GM12878 (cell line): ENCODE results near the gene DMD. TPM values are rescaled to one million over a fixed set of nuclear protein-coding genes. Genes with fewer than 3 reads are reported as not detected.

Source experiments
- ATAC-seq: fragments of 200-7000 bp; cut with Tn5 transposase; 3 replicates; pipeline ENCODE4 v1.9.1; 2020; ENCODE audit warnings: mild to moderate bottlenecking, moderate library complexity
- BruUV-seq: library from RNA; stranded (reverse); fragments of 400-500 nt; replicated peaks from 2 replicates; lab custom pipeline; 2021; lab: Mats Ljungman, UMichigan
- CTCF ChIA-PET: fragments of 300-600 bp; sonication (Branson Sonifier 250); formaldehyde crosslinking; extraction: SDS; loops from one replicate; lab custom pipeline; 2021; ENCODE audit warnings: inconsistent platforms; lab: Yijun Ruan, JAX
- POLR2A ChIA-PET: fragments of 350-600 bp; formaldehyde crosslinking; extraction: SDS; loops from one replicate; lab custom pipeline; 2021; ENCODE audit warnings: inconsistent platforms; lab: Charles Lee
- RAD21 ChIA-PET: fragments of 300-600 bp; sonication (Branson Sonifier 250); formaldehyde crosslinking; loops from one replicate; lab custom pipeline; 2023; ENCODE audit warnings: antibody characterized with exemption; ENCODE audit not compliant: unreplicated experiment; lab: Charles Lee
- SMC1A ChIA-PET: fragments of 300-600 bp; sonication (Branson Sonifier 250); formaldehyde crosslinking; loops from one replicate; lab custom pipeline; 2023; ENCODE audit not compliant: unreplicated experiment, uncharacterized antibody; lab: Charles Lee
- DNase-seq: peaks from one replicate; pipeline ENCODE4 v3.0.0-alpha.2; 2011; ENCODE audit warnings: low read depth, low spot score
- FAIRE-seq: peaks from 3 replicates; lab custom pipeline; 2011; peaks lifted over from hg19 to GRCh38; lab: Jason Lieb, UNC
- H2AFZ ChIP-seq: 2 replicates; pipeline ENCODE4 v1.6.0; 2011; ENCODE audit warnings: low read depth, low read length, control low read depth; ENCODE audit not compliant: control insufficient read depth
- H3K27ac ChIP-seq: 2 replicates; pipeline ENCODE4 v1.5.1; 2011; ENCODE audit warnings: control low read depth; ENCODE audit not compliant: control insufficient read depth, insufficient read depth
- H3K27me3 ChIP-seq, 2 experiments: replicated peaks in 1 of 2; 2 replicates each; pipeline versions ENCODE4 v1.6.0 to v1.6.1; 2011; ENCODE audit warnings: low read length in 1 of 2; ENCODE audit not compliant: control insufficient read depth in 2 of 2, insufficient read depth in 2 of 2
- H3K36me3 ChIP-seq, 2 experiments: 2 replicates each; pipeline ENCODE4 v1.5.1; 2011; ENCODE audit warnings: low read length in 1 of 2; ENCODE audit not compliant: control insufficient read depth in 2 of 2, insufficient read depth in 2 of 2
- H3K4me1 ChIP-seq: 2 replicates; pipeline ENCODE4 v1.6.1; 2011; ENCODE audit warnings: mild to moderate bottlenecking, low read length, moderate library complexity, mixed read lengths; ENCODE audit not compliant: control insufficient read depth, insufficient read depth
- H3K4me2 ChIP-seq: 2 replicates; pipeline ENCODE4 v1.6.0; 2011; ENCODE audit warnings: control low read depth; ENCODE audit not compliant: control insufficient read depth, insufficient read depth
- H3K4me3 ChIP-seq: fragments of 200-600 bp; sonication (generic); 2 replicates; pipeline ENCODE4 v1.5.1; 2016
- H3K79me2 ChIP-seq: 2 replicates; pipeline ENCODE4 v1.6.0; 2011; ENCODE audit warnings: low read length; ENCODE audit not compliant: control insufficient read depth, insufficient read depth
- H3K9ac ChIP-seq: 2 replicates; pipeline ENCODE4 v1.8.0; 2011; ENCODE audit warnings: low read length, control low read depth, mixed read lengths; ENCODE audit not compliant: control insufficient read depth, insufficient read depth
- H3K9me3 ChIP-seq: replicated peaks from 3 replicates; pipeline ENCODE4 v1.5.1; 2011; ENCODE audit warnings: mild to moderate bottlenecking, low read length; ENCODE audit not compliant: control insufficient read depth, insufficient read depth
- H4K20me1 ChIP-seq: 2 replicates; pipeline ENCODE4 v1.6.0; 2011; ENCODE audit not compliant: control insufficient read depth, insufficient read depth
- CBX3 ChIP-seq: fragments of 200-600 bp; sonication (generic); IDR thresholded peaks from 2 replicates; pipeline ENCODE4 v1.6.1; 2016; ENCODE audit warnings: low read depth, borderline replicate concordance
- KLF5 ChIP-seq: fragments of 450-650 bp; IDR thresholded peaks from 2 replicates; pipeline ENCODE4 v1.6.1; 2014; ENCODE audit warnings: mild to moderate bottlenecking; ENCODE audit not compliant: partially characterized antibody
- LARP7 ChIP-seq: fragments of 450-650 bp; IDR thresholded peaks from 2 replicates; pipeline ENCODE4 v1.6.1; 2017; ENCODE audit warnings: mild to moderate bottlenecking
- MEF2B ChIP-seq: fragments of 450-650 bp; IDR thresholded peaks from 2 replicates; pipeline ENCODE4 v1.6.1; 2018; ENCODE audit warnings: mild to moderate bottlenecking, moderate library complexity; ENCODE audit not compliant: partially characterized antibody, poor library complexity, severe bottlenecking
- MTA2 ChIP-seq: fragments of 450-650 bp; IDR thresholded peaks from 2 replicates; pipeline ENCODE4 v1.6.1; 2016; ENCODE audit warnings: low read depth, mild to moderate bottlenecking, moderate library complexity
- POLR2A ChIP-seq: IDR thresholded peaks from 2 replicates; pipeline ENCODE4 v1.6.1; 2011; ENCODE audit warnings: low read depth, mild to moderate bottlenecking, low read length
- RAD51 ChIP-seq: fragments of 450-650 bp; IDR thresholded peaks from 2 replicates; pipeline ENCODE4 v1.6.1; 2016; ENCODE audit warnings: moderate library complexity, mild to moderate bottlenecking, inconsistent platforms
- SIN3A ChIP-seq: IDR thresholded peaks from 2 replicates; pipeline ENCODE4 v1.6.1; 2012; ENCODE audit warnings: low read depth, low read length, improper control_type of control experiment
- SMC3 ChIP-seq: IDR thresholded peaks from 2 replicates; pipeline ENCODE4 v1.6.1; 2011; ENCODE audit warnings: low read length, improper control_type of control experiment, borderline replicate concordance
- SP1 ChIP-seq: IDR thresholded peaks from one replicate; pipeline ENCODE4 v1.6.1; 2011; ENCODE audit warnings: low read depth, low read length
- TCF12 ChIP-seq: IDR thresholded peaks from 2 replicates; pipeline ENCODE4 v1.6.1; 2011; ENCODE audit warnings: low read depth, mild to moderate bottlenecking, low read length
- WGBS: methylation state at CpG from one replicate; pipeline ENCODE4 v1.1.6; 2016; ENCODE audit warnings: low lambda C conversion rate; ENCODE audit not compliant: insufficient replicate concordance, insufficient coverage; ENCODE audit errors: missing lambda C conversion rate; 5-methylcytosine and 5-hydroxymethylcytosine counted together
- in situ Hi-C: fragments of 300-500 bp; cut with MboI; formaldehyde crosslinking; loops from 9 replicates; pipeline ENCODE4 v1.14.3; 2018; ENCODE audit warnings: mixed read lengths
- intact Hi-C: fragments of 100-400 bp; cut with micrococcal nuclease; formaldehyde crosslinking; loops from one replicate; pipeline ENCODE4 v1.14.2; 2022; ENCODE audit not compliant: unreplicated experiment
- polyA plus RNA-seq, 11 experiments: library from polyadenylated mRNA; depleted of rRNA in 4 of 11; unstranded in 6 of 11; stranded (reverse) in 5 of 11; fragments of >200 nt; fragmentation: Nextera tagmentation in 4 of 11; fragmentation: Illumina TruSeq in 1 of 11; extraction: Ambion mirVana in 4 of 11; extraction: Trizol in 1 of 11; gene quantifications; 1 replicate in 1 of 11; 2 replicates in 10 of 11; pipeline versions ENCODE4 v1.2.1 to v1.2.3, GENCODE V29; 2011 to 2016; ENCODE audit warnings: inconsistent platforms in 2 of 11, missing spikeins in 2 of 11, low read depth in 1 of 11
- total RNA-seq, 4 experiments: library from RNA; depleted of rRNA in 3 of 4; stranded (reverse); fragments of >200 nt in 3 of 4; fragmentation: Illumina TruSeq in 1 of 4; extraction: Trizol in 1 of 4; gene quantifications; 2 replicates each; pipeline versions ENCODE4 v1.2.1 to v1.2.3, GENCODE V29; 2013 to 2021
- TF ChIP-seq, protein P1 (sequence below): fragments of 450-650 bp; conservative IDR thresholded peaks from 2 replicates; pipeline ENCODE4 v1.6.1; 2017; ENCODE audit warnings: mild to moderate bottlenecking, moderate library complexity
- TF ChIP-seq, protein P2 (sequence below): fragments of 450-650 bp; IDR thresholded peaks from 2 replicates; pipeline ENCODE4 v1.6.1; 2017; ENCODE audit warnings: mild to moderate bottlenecking, moderate library complexity

DMD gene
- total and polyA plus RNA-seq, 10 of the 15 experiments (the other 5 are each of a cell fraction or from before 2014, with no cell fraction given): 1.4 to 24.3 (median 4.3) TPM

DNA sequence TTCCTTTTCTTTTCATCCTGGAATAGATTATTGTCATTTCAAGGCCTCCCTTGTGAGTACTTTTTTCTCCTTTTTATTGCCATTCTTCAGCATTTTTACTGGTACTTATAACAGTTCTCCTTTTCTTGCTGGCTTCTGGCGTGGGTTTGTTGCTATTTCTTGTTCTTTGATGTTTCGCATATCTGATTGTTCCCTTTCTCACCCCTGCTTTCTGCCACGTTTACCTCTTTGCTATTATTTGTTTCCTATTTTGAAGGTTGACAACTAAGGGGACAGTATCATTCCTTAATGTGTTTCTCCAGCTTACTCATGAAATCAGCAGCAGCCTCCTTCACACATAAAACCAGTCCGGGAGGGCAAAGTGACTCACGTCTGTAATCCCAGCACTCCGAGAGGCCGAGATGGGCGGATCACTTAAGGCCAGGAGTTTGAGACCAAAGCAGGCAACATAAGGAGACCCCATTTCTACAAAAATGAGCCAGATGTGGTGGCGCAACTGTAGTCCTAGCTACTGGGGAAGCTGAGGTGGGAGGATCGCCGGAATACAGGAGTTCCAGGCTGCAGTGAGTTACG, 72.6 kb downstream of the DMD start:
- Histone ChIP-seq H3K27ac (no peak overlapping the region), H3K9me3 (no peaks in the 10 kb centered on the region), H3K36me3 (no peaks in the 10 kb centered on the region), H3K4me3 (no peak overlapping the region), H3K4me1 (no peaks in the 10 kb centered on the region), H4K20me1 (no peaks in the 10 kb centered on the region), H3K9ac (no peak overlapping the region), H3K4me2 (no peak overlapping the region), H3K27me3 (no peaks in the 10 kb centered on the region), H3K79me2 (no peaks in the 10 kb centered on the region), H2AFZ (no peak overlapping the region)
- ChIA-PET RAD21 (no interaction called here), POLR2A (no interaction called here), CTCF (no interaction called here), SMC1A (interaction anchor here (1.4 kb wide), 1 partner anchor 12 kb away, joined by 3 read pairs; no protein-coding TSS in a partner anchor)
- in situ Hi-C loops (no loop called here), intact Hi-C loops (no loop called here)
- DNase-seq: no peak
- FAIRE-seq: no peak
- no peak for TF ChIP-seq SP1
- no peak for TF ChIP-seq MEF2B
- TF ChIP-seq SMC3: no peak
- 49% methylated on average over 12 of the region's 12 CpGs for WGBS
- no TSS peak for BruUV-seq
- no peak for ATAC-seq

- Histone ChIP-seq H3K27ac (no peak overlapping the region), H3K4me2 (no peak overlapping the region), H2AFZ (no peak overlapping the region), H3K9ac (no peak overlapping the region), H3K4me1 (no peaks in the 10 kb centered on the region), H3K36me3 (no peaks in the 10 kb centered on the region), H3K9me3 (no peaks in the 10 kb centered on the region), H3K27me3 (no peaks in the 10 kb centered on the region), H4K20me1 (no peaks in the 10 kb centered on the region), H3K79me2 (no peaks in the 10 kb centered on the region), H3K4me3 (no peak overlapping the region)
- FAIRE-seq (no peak), DNase-seq (no peak), ATAC-seq (no peak)
- RAD21 ChIA-PET: no interaction called here
- WGBS: 38% methylated on average over 4 of the region's 4 CpGs
- intact Hi-C loops (no loop called here), in situ Hi-C loops (no loop called here)
- POLR2A ChIA-PET: no interaction called here
- CTCF ChIA-PET: no interaction called here
- SMC1A ChIA-PET: interaction anchor here (1.2 kb wide), 1 partner anchor 17 kb away, joined by 3 read pairs; no protein-coding TSS in a partner anchor
- no TSS peak for BruUV-seq
- TF ChIP-seq LARP7 (no peak), POLR2A (no peak), KLF5 (no peak), CBX3 (no peak), TCF12 (no peak), SIN3A (no peak), MTA2 (no peak), RAD51 (no peak)
- TF ChIP-seq, protein P1, sequence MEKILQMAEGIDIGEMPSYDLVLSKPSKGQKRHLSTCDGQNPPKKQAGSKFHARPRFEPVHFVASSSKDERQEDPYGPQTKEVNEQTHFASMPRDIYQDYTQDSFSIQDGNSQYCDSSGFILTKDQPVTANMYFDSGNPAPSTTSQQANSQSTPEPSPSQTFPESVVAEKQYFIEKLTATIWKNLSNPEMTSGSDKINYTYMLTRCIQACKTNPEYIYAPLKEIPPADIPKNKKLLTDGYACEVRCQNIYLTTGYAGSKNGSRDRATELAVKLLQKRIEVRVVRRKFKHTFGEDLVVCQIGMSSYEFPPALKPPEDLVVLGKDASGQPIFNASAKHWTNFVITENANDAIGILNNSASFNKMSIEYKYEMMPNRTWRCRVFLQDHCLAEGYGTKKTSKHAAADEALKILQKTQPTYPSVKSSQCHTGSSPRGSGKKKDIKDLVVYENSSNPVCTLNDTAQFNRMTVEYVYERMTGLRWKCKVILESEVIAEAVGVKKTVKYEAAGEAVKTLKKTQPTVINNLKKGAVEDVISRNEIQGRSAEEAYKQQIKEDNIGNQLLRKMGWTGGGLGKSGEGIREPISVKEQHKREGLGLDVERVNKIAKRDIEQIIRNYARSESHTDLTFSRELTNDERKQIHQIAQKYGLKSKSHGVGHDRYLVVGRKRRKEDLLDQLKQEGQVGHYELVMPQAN: no peak
- TF ChIP-seq, protein P2, sequence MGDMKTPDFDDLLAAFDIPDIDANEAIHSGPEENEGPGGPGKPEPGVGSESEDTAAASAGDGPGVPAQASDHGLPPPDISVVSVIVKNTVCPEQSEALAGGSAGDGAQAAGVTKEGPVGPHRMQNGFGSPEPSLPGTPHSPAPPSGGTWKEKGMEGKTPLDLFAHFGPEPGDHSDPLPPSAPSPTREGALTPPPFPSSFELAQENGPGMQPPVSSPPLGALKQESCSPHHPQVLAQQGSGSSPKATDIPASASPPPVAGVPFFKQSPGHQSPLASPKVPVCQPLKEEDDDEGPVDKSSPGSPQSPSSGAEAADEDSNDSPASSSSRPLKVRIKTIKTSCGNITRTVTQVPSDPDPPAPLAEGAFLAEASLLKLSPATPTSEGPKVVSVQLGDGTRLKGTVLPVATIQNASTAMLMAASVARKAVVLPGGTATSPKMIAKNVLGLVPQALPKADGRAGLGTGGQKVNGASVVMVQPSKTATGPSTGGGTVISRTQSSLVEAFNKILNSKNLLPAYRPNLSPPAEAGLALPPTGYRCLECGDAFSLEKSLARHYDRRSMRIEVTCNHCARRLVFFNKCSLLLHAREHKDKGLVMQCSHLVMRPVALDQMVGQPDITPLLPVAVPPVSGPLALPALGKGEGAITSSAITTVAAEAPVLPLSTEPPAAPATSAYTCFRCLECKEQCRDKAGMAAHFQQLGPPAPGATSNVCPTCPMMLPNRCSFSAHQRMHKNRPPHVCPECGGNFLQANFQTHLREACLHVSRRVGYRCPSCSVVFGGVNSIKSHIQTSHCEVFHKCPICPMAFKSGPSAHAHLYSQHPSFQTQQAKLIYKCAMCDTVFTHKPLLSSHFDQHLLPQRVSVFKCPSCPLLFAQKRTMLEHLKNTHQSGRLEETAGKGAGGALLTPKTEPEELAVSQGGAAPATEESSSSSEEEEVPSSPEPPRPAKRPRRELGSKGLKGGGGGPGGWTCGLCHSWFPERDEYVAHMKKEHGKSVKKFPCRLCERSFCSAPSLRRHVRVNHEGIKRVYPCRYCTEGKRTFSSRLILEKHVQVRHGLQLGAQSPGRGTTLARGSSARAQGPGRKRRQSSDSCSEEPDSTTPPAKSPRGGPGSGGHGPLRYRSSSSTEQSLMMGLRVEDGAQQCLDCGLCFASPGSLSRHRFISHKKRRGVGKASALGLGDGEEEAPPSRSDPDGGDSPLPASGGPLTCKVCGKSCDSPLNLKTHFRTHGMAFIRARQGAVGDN: no peak
Observed at GRCh38 chrX:33134164-33134563, 77.2 kb downstream of the DMD start.
